Fibroblast of lung (primary cell): Measurements from ENCODE around the gene KCNH4.

Experiments used
- EZH2 ChIP-seq: IDR thresholded peaks from 2 replicates; pipeline ENCODE4 v1.5.1; 2012; ENCODE audit warnings: low read length, control low read depth, mild to moderate bottlenecking; ENCODE audit errors: missing control alignments
- TF ChIP-seq, protein P1 (sequence below), 2 donors: IDR thresholded peaks in 1 of 2; conservative IDR thresholded peaks in 1 of 2; 1 replicate in 1 of 2; 2 replicates in 1 of 2; pipeline ENCODE4 v1.5.1; 2011 to 2012; ENCODE audit warnings: low read length in 2 of 2, control low read depth in 1 of 2, inconsistent platforms in 1 of 2, low read depth in 1 of 2, mild to moderate bottlenecking in 1 of 2

DNA sequence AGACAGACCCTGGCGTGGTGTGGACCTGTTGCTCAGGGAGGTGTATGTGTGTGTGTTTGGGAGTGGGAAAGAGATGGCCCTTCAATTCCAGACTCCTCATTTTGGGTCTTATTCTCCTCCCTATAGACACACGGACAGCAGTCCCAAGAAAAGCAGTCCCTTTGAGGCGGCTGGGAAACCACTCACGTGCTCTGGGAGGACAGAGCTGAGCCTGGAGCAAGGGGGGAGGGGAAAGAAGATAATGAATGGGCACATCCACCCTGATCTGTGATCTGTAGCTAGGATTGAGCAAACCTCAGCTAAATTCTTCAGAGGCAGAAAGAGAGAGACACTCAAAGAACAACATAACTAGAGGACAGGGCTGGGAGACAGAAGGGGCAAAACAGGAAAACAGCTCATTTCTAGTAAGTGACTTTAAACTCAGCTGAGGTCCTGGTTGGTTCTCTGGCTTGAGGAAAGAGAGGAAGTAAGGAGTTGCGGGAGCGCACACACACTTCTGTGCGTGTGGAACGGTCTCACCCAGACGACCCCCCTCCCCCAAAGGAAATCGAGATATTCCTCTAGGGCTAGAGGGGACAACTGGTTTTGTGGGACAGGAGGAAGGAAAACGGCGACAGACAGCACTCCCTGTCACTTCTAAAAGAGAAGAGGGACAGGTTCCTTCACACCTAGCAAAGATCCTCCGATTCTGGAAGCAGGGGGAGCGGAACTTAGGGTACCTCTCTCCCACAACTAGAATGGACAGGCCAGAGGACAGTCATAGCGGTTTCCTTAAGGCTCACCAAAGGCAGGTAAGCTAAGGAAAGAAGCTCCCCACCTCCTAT, 26.8 kb downstream of the KCNH4 start:
- TF ChIP-seq, protein P1, sequence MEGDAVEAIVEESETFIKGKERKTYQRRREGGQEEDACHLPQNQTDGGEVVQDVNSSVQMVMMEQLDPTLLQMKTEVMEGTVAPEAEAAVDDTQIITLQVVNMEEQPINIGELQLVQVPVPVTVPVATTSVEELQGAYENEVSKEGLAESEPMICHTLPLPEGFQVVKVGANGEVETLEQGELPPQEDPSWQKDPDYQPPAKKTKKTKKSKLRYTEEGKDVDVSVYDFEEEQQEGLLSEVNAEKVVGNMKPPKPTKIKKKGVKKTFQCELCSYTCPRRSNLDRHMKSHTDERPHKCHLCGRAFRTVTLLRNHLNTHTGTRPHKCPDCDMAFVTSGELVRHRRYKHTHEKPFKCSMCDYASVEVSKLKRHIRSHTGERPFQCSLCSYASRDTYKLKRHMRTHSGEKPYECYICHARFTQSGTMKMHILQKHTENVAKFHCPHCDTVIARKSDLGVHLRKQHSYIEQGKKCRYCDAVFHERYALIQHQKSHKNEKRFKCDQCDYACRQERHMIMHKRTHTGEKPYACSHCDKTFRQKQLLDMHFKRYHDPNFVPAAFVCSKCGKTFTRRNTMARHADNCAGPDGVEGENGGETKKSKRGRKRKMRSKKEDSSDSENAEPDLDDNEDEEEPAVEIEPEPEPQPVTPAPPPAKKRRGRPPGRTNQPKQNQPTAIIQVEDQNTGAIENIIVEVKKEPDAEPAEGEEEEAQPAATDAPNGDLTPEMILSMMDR (conservative IDR thresholded peaks at IDR 0.05 in 1 of 2, IDR thresholded peaks at IDR 0.05 in 1 of 2; ENCODE audit: low read depth in 1 of 2, low read length in 2 of 2): no peak
- TF ChIP-seq EZH2: no peak
